Vagina (tissue), 2 donors: ENCODE measurements around the gene ELOVL5.

Experiments
- CTCF ChIP-seq, 3 experiments: fragments of 450-650 bp in 2 of 3; fragments of 200-600 bp in 1 of 3; sonication (generic) in 1 of 3; IDR thresholded peaks; one replicate each; pipeline ENCODE4 v1.5.1; 2017 to 2019; ENCODE audit warnings: antibody characterized with exemption in 3 of 3, mild to moderate bottlenecking in 2 of 3, moderate library complexity in 2 of 3
- POLR2A ChIP-seq, 2 donors: fragments of 450-650 bp; IDR thresholded peaks; one replicate each; pipeline ENCODE4 v1.6.1; 2017; ENCODE audit warnings: antibody characterized with exemption in 2 of 2, mild to moderate bottlenecking in 2 of 2, moderate library complexity in 2 of 2

- TF ChIP-seq CTCF (IDR thresholded peaks at IDR 0.05) (no peak), POLR2A (IDR thresholded peaks at IDR 0.05) (no peak)
Observed at GRCh38 chr6:53390010-53390409, 41.3 kb upstream of the ELOVL5 start.
